GM19438 (cell line): ENCODE measurements around the gene INSRR.

Experiments used
- ATAC-seq: cut with Tn5 transposase; IDR thresholded peaks from one replicate; pipeline ENCODE4 v1.9.1; 2021; ENCODE audit warnings: low read depth; ENCODE audit not compliant: unreplicated experiment

INSRR gene

GRCh38 chr1:156894711-156895454 lies 36.0 kb upstream of the INSRR start:
- ATAC-seq: no peak

GRCh38 chr1:156894001-156894400 lies 35.1 kb upstream of the INSRR start:
- no peak for ATAC-seq

- no peak for ATAC-seq
These were observed 34.4 kb upstream of the INSRR start, which contains the start of gene PEAR1 for GRCh38 chr1:156893048-156893953. TSS of gene PEAR1 (plus strand) at chr1:156893718. CDS start at chr1:156903927, 10,209 bp downstream.

GRCh38 chr1:156892190-156893047 lies 33.5 kb upstream of the INSRR start:
- ATAC-seq: peak; percentile 72

- ATAC-seq: no peak
These were observed 31.1 kb upstream of the INSRR start for GRCh38 chr1:156889802-156890580.

- ATAC-seq: no peak
These were observed 28.8 kb upstream of the INSRR start for GRCh38 chr1:156887734-156888133.

- ATAC-seq: no peak
These were observed 28.4 kb upstream of the INSRR start for GRCh38 chr1:156887317-156887716.

- no peak for ATAC-seq
These were observed 27.8 kb upstream of the INSRR start for GRCh38 chr1:156886583-156887281.

- ATAC-seq: no peak
These were observed 27.0 kb upstream of the INSRR start for GRCh38 chr1:156885880-156886355.

GRCh38 chr1:156885314-156885713 lies 26.4 kb upstream of the INSRR start:
- ATAC-seq: no peak

- ATAC-seq: no peak
These were observed 25.8 kb upstream of the INSRR start for GRCh38 chr1:156884560-156885184.

GRCh38 chr1:156883919-156884318 lies 25.0 kb upstream of the INSRR start:
- ATAC-seq: no peak

- no peak for ATAC-seq
These were observed 23.6 kb upstream of the INSRR start for GRCh38 chr1:156882543-156882942.

- no peak for ATAC-seq
These were observed 22.7 kb upstream of the INSRR start for GRCh38 chr1:156881663-156882062.

- no peak for ATAC-seq
These were observed 22.2 kb upstream of the INSRR start for GRCh38 chr1:156881101-156881500.

GRCh38 chr1:156880473-156880872 lies 21.6 kb upstream of the INSRR start:
- no peak for ATAC-seq

- ATAC-seq: no peak
These were observed 21.0 kb upstream of the INSRR start for GRCh38 chr1:156879876-156880275.

GRCh38 chr1:156877433-156878170 lies 18.7 kb upstream of the INSRR start:
- no peak for ATAC-seq
